GM12891 (cell line): Measurements from ENCODE around the gene CCBE1.

Experiments
- POLR2A ChIP-seq: IDR thresholded peaks from 2 replicates; pipeline ENCODE4 v1.6.1; 2011; ENCODE audit warnings: low read depth, low read length, control low read depth
- POLR2AphosphoS5 ChIP-seq: IDR thresholded peaks from 2 replicates; pipeline ENCODE4 v1.6.1; 2011; ENCODE audit warnings: low read depth, low read length, control low read depth
- SPI1 ChIP-seq: IDR thresholded peaks from 2 replicates; pipeline ENCODE4 v1.6.1; 2011; ENCODE audit warnings: low read depth, low read length, control low read depth

- TF ChIP-seq SPI1 (no peak), POLR2AphosphoS5 (no peak), POLR2A (no peak)
Observed at GRCh38 chr18:59426855-59427254, 270.4 kb downstream of the CCBE1 start.
